ENCODE results near the gene WNT1.

WNT1 gene

DNA sequence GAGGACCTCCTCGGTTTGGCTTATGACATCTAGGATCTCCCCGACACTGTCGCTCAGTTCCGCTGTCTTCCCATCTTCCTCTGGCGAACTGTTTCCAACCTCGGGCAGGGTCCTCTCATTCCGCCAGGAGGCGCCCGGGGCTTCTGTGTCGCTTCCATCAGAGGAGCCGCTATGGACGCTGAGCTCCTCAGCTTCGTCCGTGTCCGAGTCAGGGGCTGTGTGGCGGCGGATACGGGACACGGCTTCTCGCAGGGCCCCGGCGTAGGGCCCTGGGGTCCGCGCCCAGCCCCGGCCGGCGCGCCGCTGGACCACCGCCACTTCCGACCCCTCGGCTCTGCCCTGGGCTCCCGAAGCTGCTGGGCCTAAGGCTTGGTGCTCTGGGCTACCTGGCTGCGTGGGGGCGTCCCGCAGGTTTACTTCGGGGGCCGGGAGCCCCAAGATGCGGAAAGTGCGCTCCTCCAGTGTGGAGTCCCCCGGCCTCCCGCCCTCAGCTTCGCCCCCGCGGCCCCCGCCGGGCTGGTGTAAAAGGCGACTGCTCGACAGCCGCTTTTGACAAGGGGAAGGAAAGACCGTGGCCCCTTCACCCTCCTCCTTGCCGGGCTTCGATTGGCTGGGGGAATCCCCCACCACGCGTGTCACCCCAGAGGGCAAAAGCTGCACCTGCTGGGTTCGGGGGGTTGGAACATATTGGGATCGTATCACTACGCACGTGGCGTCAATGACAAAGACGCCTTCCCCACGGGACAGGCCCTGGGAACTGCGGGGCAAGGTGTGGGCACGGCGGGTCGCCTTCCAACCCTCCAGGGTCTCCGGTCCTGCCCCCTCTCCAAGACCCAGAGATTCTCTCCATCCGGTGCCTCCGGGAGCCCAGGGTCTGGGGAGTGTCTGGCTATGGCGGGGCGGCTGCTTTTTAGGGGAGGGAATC, 18.9 kb downstream of the WNT1 start:
- peak overlapping the region; percentile 8 for H3K4me3 ChIP-seq (ENCODE audit: low read length)
- TF ChIP-seq, protein P1, sequence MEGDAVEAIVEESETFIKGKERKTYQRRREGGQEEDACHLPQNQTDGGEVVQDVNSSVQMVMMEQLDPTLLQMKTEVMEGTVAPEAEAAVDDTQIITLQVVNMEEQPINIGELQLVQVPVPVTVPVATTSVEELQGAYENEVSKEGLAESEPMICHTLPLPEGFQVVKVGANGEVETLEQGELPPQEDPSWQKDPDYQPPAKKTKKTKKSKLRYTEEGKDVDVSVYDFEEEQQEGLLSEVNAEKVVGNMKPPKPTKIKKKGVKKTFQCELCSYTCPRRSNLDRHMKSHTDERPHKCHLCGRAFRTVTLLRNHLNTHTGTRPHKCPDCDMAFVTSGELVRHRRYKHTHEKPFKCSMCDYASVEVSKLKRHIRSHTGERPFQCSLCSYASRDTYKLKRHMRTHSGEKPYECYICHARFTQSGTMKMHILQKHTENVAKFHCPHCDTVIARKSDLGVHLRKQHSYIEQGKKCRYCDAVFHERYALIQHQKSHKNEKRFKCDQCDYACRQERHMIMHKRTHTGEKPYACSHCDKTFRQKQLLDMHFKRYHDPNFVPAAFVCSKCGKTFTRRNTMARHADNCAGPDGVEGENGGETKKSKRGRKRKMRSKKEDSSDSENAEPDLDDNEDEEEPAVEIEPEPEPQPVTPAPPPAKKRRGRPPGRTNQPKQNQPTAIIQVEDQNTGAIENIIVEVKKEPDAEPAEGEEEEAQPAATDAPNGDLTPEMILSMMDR (IDR thresholded peaks at IDR 0.05; ENCODE audit: insufficient read depth, low read depth, low read length, missing control alignments): peak; percentile 83
- DNase-seq (ENCODE audit: low read depth): peak; percentile 73

DNA sequence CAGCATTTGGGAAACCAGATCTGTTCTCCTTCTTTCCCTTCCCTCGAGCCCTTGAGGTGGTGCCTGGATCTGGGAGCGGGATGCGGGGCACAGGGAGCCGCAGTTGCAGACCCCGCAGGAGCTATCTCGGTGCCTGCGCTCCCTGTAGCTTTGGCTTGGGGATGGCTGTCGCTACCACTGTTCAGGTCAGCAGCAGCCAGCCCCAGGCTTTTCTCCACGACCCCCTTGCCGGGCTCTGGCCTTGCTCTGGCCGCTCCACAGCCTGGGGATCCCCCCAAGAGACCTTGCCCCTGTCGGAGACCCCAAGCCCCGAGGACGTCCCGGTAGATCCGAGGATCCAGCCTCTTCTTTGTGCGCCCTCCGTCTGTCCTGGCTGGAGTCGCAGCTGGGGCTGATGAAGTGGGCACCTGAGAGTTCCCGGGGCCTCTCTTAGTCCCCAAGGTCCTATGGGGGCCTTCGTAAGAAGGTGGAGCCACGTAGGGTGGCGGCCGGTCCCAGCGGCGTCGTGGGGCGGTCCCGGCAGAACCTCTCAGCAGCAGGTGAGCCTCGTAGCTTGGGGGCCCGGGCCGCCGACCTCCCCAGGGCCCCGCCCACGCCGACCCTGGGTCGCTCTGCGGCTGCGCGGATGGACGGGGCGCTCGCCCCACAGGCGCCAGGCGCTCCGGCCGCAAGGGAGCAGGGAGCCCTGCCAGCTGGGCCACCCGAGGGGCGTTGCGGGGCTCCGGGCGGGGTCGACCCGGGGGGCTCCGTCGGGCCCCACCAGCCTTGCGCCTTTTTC, 19.8 kb downstream of the WNT1 start:
- TF ChIP-seq, protein P1 (IDR thresholded peaks at IDR 0.05; ENCODE audit: insufficient read depth, low read depth, low read length, missing control alignments): no peak
- no peak overlapping the region for H3K4me3 ChIP-seq (ENCODE audit: low read length)
- DNase-seq (ENCODE audit: low read depth): no peak

DNA sequence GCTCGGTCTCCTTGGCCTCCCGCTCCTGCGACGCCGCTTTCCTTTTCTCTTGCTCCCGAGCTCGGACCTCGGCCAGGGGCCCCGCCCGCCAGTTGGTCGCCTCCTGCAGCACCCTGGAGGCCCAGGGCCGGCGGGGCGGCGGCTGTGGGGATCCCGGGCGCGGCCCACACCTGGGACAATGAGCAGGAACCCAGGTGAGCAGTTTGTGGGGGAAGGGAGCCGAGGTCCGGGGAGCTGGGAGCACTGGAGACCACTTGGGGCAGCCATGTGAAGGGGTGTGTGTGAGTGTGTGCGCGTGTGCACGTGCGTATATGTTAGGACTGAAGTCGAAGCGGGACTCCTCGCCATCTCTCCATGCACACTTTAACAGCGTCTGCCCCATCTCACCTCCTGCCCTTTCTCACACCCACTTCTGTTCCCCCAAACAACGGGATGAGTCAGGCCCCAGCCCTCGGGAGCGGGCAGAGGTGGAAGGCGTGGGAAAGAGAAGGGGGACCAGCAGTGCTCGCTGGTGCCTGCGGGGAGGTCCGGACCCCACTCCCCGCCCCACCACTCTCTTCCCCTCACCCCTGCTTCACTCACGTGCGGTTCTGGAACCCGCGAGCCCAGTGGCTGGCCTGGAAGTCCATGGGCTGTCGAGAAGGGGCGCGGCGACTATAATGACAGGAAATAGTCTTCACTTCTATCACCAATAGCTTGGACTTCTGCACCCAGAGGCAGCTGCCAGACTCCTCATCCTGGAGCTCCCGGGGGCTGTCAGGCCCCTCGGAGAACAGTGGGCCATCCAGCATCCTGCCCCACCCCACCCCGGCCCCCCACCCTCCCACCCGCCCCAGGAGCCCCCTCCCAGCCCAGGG, 20.6 kb downstream of the WNT1 start:
- DNase-seq (ENCODE audit: low read depth): no peak
- TF ChIP-seq, protein P1 (IDR thresholded peaks at IDR 0.05; ENCODE audit: insufficient read depth, low read depth, low read length, missing control alignments): no peak
- H3K4me3 ChIP-seq (ENCODE audit: low read length): peak overlapping the region; percentile 21

DNA sequence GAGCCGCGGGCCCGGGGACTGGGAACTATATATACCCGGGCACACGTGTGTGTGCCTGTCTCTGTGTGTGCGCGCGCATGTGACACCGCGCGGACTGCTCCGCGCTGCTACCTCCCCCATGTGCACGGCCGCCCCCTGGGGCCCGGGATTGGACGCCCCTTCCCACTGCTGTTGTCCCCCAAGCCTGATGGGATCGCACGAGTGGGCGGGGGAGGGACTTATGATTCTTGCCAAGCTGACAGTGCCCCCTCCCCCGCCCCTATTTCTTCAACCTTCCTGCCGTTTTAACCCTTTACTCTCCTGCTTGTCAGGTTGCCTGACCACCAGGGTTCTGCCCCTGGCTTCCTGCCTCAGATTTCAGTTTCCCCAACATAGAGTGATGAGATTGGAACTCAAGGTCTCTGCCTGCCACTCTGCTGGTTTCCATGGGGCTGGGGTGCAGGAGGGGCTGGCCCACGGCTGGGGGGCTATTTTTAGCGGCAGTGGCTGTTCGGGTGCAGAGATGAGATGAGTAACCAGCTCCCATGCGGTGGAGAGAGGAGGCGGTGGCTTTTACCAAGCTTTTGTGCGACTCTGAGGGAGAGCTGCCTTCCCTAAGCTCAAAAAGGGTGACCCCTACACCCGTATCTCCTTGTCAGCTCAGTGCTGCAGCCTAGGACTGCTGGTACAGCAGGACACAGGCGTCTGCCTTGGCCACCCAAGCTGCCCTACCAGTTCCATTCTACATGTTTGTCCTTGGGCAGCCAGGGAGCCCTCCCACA, 21.4 kb downstream of the WNT1 start, which contains the start of gene DDN:
DDN (minus strand) TSS at position 5 of the 761 bp plus-strand sequence. CDS start 88 bp downstream, outside the sequence.
- peak; percentile 35 for DNase-seq (ENCODE audit: low read depth)
- peak within 1 kb of the TSS; percentile 31 for H3K4me3 ChIP-seq (ENCODE audit: low read length)

DNA sequence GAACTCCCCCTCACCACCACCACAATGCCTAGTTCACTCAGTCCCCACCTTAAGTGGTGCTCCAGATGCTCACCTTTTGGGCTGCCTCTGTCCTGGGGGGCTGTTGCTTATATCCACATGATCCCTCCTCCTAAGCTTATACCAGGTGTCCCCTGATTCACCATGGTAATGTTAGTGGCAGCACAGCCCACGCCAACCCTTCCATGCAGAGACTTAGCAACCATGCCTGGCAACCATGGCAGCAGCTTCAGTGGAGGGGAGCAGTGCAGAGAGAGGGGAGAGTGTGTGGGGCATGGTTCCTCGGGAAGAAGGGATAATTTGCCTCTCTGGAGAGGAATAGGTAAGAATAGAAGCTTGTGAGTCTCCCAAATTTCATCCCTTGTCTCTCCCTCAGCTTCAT, 22.2 kb downstream of the WNT1 start:
- DNase-seq (ENCODE audit: low read depth): no peak
- H3K4me3 ChIP-seq (ENCODE audit: low read length): no peak overlapping the region
- TF ChIP-seq, protein P1 (IDR thresholded peaks at IDR 0.05; ENCODE audit: insufficient read depth, low read depth, low read length, missing control alignments): no peak

More for the DNA sequence above, 21.4 kb downstream of the WNT1 start, which contains the start of gene DDN:
- TF ChIP-seq, protein P1 (IDR thresholded peaks at IDR 0.05; ENCODE audit: insufficient read depth, low read depth, low read length, missing control alignments): no peak

DNA sequence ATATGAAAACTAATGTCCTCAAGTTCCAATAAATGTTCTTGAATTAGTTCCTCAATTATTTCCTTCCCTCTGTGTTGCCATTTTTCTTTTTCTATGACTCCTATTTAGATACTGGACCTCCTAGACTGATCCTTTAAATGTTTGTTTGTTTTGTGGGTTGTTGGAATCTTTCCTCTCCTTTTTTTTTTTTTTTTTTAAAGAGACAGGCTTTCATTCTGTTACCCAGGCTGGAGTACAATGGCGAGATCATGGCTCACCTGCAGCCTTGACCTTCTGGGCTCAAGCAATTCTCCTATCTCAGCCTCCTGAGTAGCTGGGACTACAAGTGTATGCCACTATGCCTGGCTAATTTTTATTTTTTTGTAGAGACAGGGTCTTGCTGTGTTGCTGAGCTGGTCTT, 30.8 kb downstream of the WNT1 start:
- no peak for DNase-seq (ENCODE audit: low read depth)
- no peak overlapping the region for H3K4me3 ChIP-seq (ENCODE audit: low read length)
- TF ChIP-seq, protein P1 (IDR thresholded peaks at IDR 0.05; ENCODE audit: insufficient read depth, low read depth, low read length, missing control alignments): no peak
